ENCODE data around the gene XPO6.

XPO6 gene

DNA sequence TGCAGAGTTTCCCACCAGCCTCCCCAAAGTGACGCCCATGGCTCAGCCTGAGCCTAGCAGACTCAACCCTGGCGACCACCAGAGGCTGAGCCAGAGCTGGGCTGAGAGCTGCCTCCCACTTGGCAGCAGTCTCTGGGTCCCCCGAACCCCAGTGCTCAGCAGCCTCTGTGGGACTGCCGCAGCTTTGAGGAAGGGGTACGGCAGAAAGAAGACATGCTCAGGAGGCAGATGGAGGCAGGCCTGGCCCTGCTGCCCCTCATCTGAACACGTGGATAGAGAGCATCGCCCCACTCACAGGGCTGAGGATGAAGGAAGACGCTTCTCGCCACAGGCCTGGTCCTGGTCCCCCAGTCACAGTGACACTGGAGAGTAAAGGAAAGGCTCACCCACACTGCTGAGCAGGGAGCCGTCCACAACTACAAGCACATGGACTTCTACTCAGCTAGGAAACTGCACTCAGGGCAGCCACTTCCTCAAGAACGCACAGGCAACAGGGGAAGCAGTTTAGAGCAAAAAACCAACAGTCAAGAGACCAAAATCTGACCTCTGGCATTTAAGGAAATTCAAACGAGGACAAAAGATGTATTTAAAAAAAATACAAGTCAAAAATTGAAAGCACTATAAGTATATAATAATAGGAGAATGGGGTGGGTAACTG is 103.0 kb downstream of the XPO6 start:
- no peak overlapping the region for H3K4me3 ChIP-seq (ENCODE audit: low read depth, low read length)
- no peak for DNase-seq (ENCODE audit: low read depth)
- TF ChIP-seq, protein P1, sequence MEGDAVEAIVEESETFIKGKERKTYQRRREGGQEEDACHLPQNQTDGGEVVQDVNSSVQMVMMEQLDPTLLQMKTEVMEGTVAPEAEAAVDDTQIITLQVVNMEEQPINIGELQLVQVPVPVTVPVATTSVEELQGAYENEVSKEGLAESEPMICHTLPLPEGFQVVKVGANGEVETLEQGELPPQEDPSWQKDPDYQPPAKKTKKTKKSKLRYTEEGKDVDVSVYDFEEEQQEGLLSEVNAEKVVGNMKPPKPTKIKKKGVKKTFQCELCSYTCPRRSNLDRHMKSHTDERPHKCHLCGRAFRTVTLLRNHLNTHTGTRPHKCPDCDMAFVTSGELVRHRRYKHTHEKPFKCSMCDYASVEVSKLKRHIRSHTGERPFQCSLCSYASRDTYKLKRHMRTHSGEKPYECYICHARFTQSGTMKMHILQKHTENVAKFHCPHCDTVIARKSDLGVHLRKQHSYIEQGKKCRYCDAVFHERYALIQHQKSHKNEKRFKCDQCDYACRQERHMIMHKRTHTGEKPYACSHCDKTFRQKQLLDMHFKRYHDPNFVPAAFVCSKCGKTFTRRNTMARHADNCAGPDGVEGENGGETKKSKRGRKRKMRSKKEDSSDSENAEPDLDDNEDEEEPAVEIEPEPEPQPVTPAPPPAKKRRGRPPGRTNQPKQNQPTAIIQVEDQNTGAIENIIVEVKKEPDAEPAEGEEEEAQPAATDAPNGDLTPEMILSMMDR (IDR thresholded peaks at IDR 0.05; ENCODE audit: insufficient read depth, low read depth, low read length, missing control alignments) = no peak

GRCh38 chr16:28107232-28107631 is 104.5 kb downstream of the XPO6 start:
- TF ChIP-seq, protein P1 (IDR thresholded peaks at IDR 0.05; ENCODE audit: insufficient read depth, low read depth, low read length, missing control alignments) = no peak

GRCh38 chr16:28106467-28107215 is 105.1 kb downstream of the XPO6 start:
- TF ChIP-seq, protein P1 (IDR thresholded peaks at IDR 0.05; ENCODE audit: insufficient read depth, low read depth, low read length, missing control alignments) = no peak
- H3K4me3 ChIP-seq (ENCODE audit: low read depth, low read length) = no peak overlapping the region
- DNase-seq (ENCODE audit: low read depth) = no peak

More at GRCh38 chr16:28107232-28107631, 104.5 kb downstream of the XPO6 start:
- no peak overlapping the region for H3K4me3 ChIP-seq (ENCODE audit: low read depth, low read length)
- DNase-seq (ENCODE audit: low read depth) = no peak

DNA sequence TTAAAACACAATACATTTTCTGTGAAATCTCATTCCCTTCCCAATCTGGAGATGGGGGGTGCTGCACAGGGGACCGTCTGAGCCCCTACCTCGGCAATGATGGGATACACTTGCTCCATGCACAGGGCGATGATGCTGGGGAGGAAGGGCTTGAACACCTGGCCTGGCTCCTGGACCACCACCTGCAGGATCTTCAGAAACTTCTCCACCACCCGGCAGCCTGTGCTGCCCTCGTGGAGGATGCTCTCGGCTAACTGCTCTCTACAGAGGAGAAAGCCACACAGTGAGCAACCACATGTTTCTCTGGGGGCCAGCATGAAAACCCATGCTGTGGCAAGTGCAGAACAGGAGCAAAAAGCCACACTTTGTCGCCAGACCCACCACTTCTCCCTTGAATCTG is 105.8 kb downstream of the XPO6 start:
- H3K4me3 ChIP-seq (ENCODE audit: low read depth, low read length) = no peak overlapping the region
- TF ChIP-seq, protein P1 (IDR thresholded peaks at IDR 0.05; ENCODE audit: insufficient read depth, low read depth, low read length, missing control alignments) = no peak
- no peak for DNase-seq (ENCODE audit: low read depth)

DNA sequence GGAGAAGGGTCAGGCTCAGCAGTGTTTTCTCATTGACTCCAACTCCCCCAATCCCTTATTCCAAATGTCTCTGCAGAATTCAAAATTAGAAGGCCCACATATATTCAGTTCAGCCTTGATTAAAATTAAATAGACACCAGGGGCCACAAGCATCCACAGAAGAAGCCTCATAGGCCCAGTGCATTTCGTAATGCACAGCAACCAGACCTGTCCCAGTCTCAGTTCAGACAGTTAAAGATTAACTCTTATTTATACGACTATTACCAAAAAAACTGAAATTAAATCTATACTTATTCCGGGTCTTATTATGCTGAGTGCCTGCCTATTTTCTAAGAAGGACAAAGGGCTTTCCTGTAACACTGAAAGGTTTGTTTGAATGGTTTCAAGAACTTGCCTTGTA is 106.5 kb downstream of the XPO6 start:
- H3K4me3 ChIP-seq (ENCODE audit: low read depth, low read length) = no peak overlapping the region
- TF ChIP-seq, protein P1 (IDR thresholded peaks at IDR 0.05; ENCODE audit: insufficient read depth, low read depth, low read length, missing control alignments) = no peak
- DNase-seq (ENCODE audit: low read depth) = no peak

DNA sequence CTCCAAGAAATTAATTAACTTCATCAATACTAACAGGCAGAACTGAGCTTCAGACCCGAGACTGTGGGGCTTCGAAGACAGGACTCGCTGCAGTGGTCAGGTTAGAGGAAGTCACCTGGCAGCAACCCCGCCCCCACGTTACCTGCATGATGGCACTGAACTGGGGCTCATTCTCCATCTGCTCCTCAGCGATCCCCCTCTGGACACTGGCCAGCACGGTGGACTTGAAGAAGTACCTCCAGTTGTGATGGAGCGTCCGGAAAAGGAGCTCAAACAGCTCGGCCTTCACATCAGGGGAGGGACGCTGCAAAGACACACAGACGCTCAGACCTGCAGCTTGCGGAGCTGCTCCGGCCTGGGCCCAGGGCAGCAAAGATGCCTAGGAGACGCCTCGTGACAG is 107.4 kb downstream of the XPO6 start:
- no peak overlapping the region for H3K4me3 ChIP-seq (ENCODE audit: low read depth, low read length)
- TF ChIP-seq, protein P1 (IDR thresholded peaks at IDR 0.05; ENCODE audit: insufficient read depth, low read depth, low read length, missing control alignments) = no peak
- DNase-seq (ENCODE audit: low read depth) = no peak

Data from GM12865 (cell line).